Lung (tissue), 12 donors: ENCODE measurements around the gene ZNRF2. TPM values are rescaled to one million over a fixed set of nuclear protein-coding genes. Genes with fewer than 3 reads are reported as not detected.
A peak's percentile ranks its signal among the peaks of the same experiment; 100 is the strongest.

Experiments used
- ATAC-seq: fragments of 200-7000 bp; cut with Tn5 transposase; one replicate; pipeline ENCODE4 v1.9.1; 2020; ENCODE audit warnings: moderate number of reproducible peaks; ENCODE audit not compliant: insufficient read depth, low FRiP score
- DNase-seq, 3 donors: peaks; one replicate each; pipeline ENCODE4 v3.0.0-alpha.2; 2013 to 2017
- H3K27ac ChIP-seq, 2 donors: one replicate each; pipeline ENCODE4 v1.5.1; 2013; ENCODE audit warnings: mild to moderate bottlenecking in 2 of 2, moderate library complexity in 2 of 2, control low read depth in 1 of 2, inconsistent platforms in 1 of 2, low read depth in 1 of 2, low read length in 1 of 2
- H3K27me3 ChIP-seq, 3 donors: one replicate each; pipeline ENCODE4 v1.5.1; 2013; ENCODE audit warnings: low read length in 2 of 3; ENCODE audit not compliant: control insufficient read depth in 3 of 3, insufficient read depth in 3 of 3
- H3K36me3 ChIP-seq, 4 donors: one replicate each; pipeline ENCODE4 v1.5.1; 2013; ENCODE audit warnings: low read length in 4 of 4, mild to moderate bottlenecking in 1 of 4, moderate library complexity in 1 of 4; ENCODE audit not compliant: control insufficient read depth in 4 of 4, insufficient read depth in 4 of 4
- H3K4me1 ChIP-seq, 5 donors: one replicate each; pipeline ENCODE4 v1.5.1; 2013; ENCODE audit warnings: low read length in 5 of 5, mild to moderate bottlenecking in 2 of 5, moderate library complexity in 1 of 5; ENCODE audit not compliant: control insufficient read depth in 5 of 5, insufficient read depth in 5 of 5
- H3K4me3 ChIP-seq: one replicate; pipeline ENCODE4 v1.5.1; 2013; ENCODE audit warnings: mild to moderate bottlenecking, control low read depth, moderate library complexity
- H3K9ac ChIP-seq, 2 donors: one replicate each; pipeline ENCODE4 v1.5.1; 2013; ENCODE audit warnings: low read length in 2 of 2, control low read depth in 1 of 2; ENCODE audit not compliant: insufficient read depth in 1 of 2
- H3K9me3 ChIP-seq, 4 donors: one replicate each; pipeline ENCODE4 v1.5.1; 2013; ENCODE audit warnings: low read length in 3 of 4, mild to moderate bottlenecking in 1 of 4, moderate library complexity in 1 of 4; ENCODE audit not compliant: control insufficient read depth in 4 of 4, insufficient read depth in 3 of 4
- WGBS, 2 donors: extraction: QIAGEN DNeasy Blood & Tissue Kit; methylation state at CpG; one replicate each; pipeline ENCODE4 v1.1.7; 2013; 5-methylcytosine and 5-hydroxymethylcytosine counted together
- polyA plus RNA-seq, 2 donors: library from polyadenylated mRNA; stranded (reverse); fragments of 200-250 nt; gene quantifications; one replicate each; pipeline ENCODE4 v1.2.1, GENCODE V29; 2013
- total RNA-seq, 2 donors: library from RNA; depleted of rRNA in 1 of 2; stranded (reverse); fragments of >200 nt in 1 of 2; gene quantifications; one replicate each; pipeline ENCODE4 v1.2.1, GENCODE V29; 2014 to 2021
- TF ChIP-seq, protein P1 (sequence below): IDR thresholded peaks from 2 replicates; pipeline ENCODE4 v1.5.1; 2012; ENCODE audit warnings: mild to moderate bottlenecking; ENCODE audit errors: control extremely low read depth, extremely low read depth
- donor health status: control.
- donor health status: control.
- donor health status: Bipolar disorder and iron deficiency.
- donor health status: healthy.
- donor health status: DM: yes; HTN: yes; CAD: no.

Gene ZNRF2
- total and polyA plus RNA-seq, 4 donors = 5.9 to 27.6 (median 15.4) TPM

DNA sequence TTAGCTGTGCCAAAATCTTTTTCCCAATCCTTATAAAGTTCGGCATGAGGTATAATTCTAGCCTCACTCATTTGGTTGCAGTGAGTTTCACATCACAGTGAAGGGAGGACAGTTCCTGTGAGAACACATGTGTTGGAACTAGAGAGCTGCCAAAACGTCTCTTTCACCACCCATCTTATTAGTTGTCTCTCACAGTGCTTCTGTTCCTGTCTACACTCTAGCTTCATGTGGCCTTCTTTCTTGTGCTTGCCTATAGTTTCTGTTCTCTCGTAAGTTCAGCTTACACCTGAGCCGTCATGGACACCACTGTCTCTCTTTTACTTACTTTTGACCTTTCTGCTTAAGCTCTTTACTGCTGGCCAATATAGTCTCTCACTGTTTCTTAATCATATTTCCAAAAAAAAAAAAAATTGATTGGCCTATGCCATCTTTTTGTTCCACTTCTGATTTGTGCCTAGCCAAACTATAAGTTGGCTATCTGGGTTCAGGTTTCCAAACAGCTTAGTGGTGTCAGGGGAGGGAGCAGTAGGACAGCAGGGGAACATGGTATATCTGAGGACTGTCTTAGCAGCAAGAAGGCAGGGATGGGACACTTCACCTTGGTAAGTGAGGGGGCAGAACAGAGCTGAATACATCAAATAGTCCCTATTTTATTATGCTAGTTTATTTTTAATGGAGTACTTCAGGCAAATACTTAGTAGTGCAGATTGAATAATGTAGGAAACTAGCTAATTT is 38.0 kb downstream of the ZNRF2 start:
- peaks cover 3 to 17% (median 8%) of the 10 kb centered on the region in 5 donors for H3K4me1 ChIP-seq
- H3K27me3 ChIP-seq = no peaks in the 10 kb centered on the region
- 41 to 49% methylated on average over 4 of the region's 4 CpGs for WGBS, 2 donors
- H3K9ac ChIP-seq = peak overlapping the region in 1 of 2 donors; percentile 59
- ATAC-seq = no peak
- H3K4me3 ChIP-seq = no peak overlapping the region
- no peaks in the 10 kb centered on the region for H3K36me3 ChIP-seq
- TF ChIP-seq, protein P1, sequence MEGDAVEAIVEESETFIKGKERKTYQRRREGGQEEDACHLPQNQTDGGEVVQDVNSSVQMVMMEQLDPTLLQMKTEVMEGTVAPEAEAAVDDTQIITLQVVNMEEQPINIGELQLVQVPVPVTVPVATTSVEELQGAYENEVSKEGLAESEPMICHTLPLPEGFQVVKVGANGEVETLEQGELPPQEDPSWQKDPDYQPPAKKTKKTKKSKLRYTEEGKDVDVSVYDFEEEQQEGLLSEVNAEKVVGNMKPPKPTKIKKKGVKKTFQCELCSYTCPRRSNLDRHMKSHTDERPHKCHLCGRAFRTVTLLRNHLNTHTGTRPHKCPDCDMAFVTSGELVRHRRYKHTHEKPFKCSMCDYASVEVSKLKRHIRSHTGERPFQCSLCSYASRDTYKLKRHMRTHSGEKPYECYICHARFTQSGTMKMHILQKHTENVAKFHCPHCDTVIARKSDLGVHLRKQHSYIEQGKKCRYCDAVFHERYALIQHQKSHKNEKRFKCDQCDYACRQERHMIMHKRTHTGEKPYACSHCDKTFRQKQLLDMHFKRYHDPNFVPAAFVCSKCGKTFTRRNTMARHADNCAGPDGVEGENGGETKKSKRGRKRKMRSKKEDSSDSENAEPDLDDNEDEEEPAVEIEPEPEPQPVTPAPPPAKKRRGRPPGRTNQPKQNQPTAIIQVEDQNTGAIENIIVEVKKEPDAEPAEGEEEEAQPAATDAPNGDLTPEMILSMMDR = no peak
- peak in 2 of 3 donors; percentile 11 to 43 for DNase-seq
- no peaks in the 10 kb centered on the region for H3K9me3 ChIP-seq
- peak overlapping the region in 1 of 2 donors; percentile 77 for H3K27ac ChIP-seq

DNA sequence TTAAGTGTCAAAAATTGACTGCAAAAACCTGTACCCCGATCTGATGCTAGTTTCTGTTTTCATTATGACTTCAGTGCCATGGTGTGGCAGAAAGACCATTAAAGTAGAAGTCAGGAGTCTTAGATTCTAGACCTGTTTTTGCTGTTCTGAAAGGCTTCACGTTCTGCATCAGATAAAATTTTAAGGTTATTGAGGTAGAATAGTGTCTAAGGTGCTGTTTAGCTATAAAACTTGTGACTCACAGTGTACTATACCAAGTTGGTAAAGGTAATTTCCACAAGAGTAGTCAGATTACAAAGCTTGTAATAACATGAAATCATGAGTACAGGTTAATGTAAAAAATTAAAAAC is 38.6 kb downstream of the ZNRF2 start:
- H3K9ac ChIP-seq = no peak overlapping the region
- no peaks in the 10 kb centered on the region for H3K27me3 ChIP-seq
- 56 to 60% methylated on average over 2 of the region's 2 CpGs for WGBS, 2 donors
- ATAC-seq (no peak), DNase-seq (no peak)
- H3K9me3 ChIP-seq = no peaks in the 10 kb centered on the region
- H3K27ac ChIP-seq = no peak overlapping the region
- no peaks in the 10 kb centered on the region for H3K36me3 ChIP-seq
- peaks cover 3 to 14% (median 8%) of the 10 kb centered on the region in 5 donors for H3K4me1 ChIP-seq
- TF ChIP-seq, protein P1 = no peak
- H3K4me3 ChIP-seq = no peak overlapping the region

DNA sequence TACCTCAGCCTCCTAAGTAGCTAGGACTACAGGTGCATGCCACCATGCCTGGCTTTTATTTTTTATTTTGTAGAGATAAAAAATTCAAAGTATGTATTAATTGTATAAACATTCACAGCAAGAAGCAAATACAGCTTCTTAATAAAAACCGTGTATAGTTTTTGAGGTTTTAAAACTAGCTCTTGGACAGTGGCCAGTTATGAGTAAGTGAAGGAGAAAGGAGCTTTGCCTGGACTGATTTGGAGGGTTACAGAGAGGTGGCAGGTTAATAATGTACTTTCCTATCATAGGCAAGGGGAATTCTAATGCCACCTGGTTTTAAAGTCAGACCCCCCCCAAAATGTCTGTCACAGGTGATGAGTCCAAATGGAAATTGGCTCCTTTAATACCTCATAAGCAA is 43.4 kb downstream of the ZNRF2 start:
- Histone ChIP-seq H3K4me3 (no peak overlapping the region), H3K36me3 (no peaks in the 10 kb centered on the region), H3K9ac (no peak overlapping the region), H3K27ac (no peak overlapping the region), H3K9me3 (no peaks in the 10 kb centered on the region), H3K4me1 (peaks cover 0 to 8% (median 0%) of the 10 kb centered on the region in 5 donors), H3K27me3 (no peaks in the 10 kb centered on the region)
- no peak for ATAC-seq
- 38 to 41% methylated on average over 1 of the region's 1 CpG for WGBS, 2 donors
- TF ChIP-seq, protein P1 = no peak
- peak in 1 of 3 donors; percentile 34 for DNase-seq

DNA sequence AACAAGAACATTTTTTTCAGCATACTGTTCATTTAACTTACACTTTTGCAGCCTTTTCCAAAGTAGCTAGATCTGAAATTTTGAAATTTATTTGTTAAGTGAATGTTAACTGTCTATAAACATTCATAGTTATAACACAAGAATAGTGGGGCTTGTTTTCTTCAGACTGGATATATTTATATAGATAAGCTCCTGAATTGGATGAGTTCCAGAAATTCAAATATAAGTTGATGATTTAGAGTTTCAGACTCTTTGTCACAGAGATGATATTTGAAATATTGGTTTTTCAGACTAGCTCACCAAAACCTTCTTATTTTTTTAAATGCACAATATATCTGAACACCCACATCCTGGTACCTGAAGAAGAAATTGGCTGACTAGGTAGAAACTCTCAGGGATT is 44.0 kb downstream of the ZNRF2 start:
- no peak for DNase-seq
- H3K9ac ChIP-seq = no peak overlapping the region
- H3K4me3 ChIP-seq = no peak overlapping the region
- peaks cover 0 to 8% (median 0%) of the 10 kb centered on the region in 5 donors for H3K4me1 ChIP-seq
- TF ChIP-seq, protein P1 = no peak
- no peak overlapping the region for H3K27ac ChIP-seq
- H3K9me3 ChIP-seq = no peaks in the 10 kb centered on the region
- ATAC-seq = no peak
- H3K27me3 ChIP-seq = no peaks in the 10 kb centered on the region
- H3K36me3 ChIP-seq = no peaks in the 10 kb centered on the region
